ENCODE data around the gene S100A7A.
"Not testable (repeated sequence)": the region's sequence is repeated elsewhere in the genome, so short reads cannot be mapped to it uniquely, and the experiment has no call there.

S100A7A gene

DNA sequence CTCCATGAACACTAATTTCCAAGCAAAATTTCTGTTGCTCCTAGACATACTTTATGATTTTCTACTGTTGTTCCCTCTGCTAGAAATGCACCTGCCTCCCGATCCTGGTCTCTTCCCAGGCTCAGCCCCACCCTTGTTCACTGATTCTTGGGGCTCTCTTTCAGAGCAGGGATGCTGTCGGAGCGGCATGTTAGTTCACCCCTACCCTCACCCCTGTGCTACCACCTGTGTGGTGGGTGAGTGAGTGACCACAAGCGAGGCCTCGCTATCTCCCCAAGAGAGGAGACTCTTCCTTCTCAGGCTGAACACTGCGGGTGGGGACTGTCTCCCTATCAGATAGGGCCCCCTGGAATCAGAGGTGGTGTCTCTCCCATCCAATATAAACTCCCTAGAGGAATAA is 20.5 kb upstream of the S100A7A start:
- no peak for DNase-seq

GRCh38 chr1:153396461-153396860 is 19.9 kb upstream of the S100A7A start:
- DNase-seq = no peak

DNA sequence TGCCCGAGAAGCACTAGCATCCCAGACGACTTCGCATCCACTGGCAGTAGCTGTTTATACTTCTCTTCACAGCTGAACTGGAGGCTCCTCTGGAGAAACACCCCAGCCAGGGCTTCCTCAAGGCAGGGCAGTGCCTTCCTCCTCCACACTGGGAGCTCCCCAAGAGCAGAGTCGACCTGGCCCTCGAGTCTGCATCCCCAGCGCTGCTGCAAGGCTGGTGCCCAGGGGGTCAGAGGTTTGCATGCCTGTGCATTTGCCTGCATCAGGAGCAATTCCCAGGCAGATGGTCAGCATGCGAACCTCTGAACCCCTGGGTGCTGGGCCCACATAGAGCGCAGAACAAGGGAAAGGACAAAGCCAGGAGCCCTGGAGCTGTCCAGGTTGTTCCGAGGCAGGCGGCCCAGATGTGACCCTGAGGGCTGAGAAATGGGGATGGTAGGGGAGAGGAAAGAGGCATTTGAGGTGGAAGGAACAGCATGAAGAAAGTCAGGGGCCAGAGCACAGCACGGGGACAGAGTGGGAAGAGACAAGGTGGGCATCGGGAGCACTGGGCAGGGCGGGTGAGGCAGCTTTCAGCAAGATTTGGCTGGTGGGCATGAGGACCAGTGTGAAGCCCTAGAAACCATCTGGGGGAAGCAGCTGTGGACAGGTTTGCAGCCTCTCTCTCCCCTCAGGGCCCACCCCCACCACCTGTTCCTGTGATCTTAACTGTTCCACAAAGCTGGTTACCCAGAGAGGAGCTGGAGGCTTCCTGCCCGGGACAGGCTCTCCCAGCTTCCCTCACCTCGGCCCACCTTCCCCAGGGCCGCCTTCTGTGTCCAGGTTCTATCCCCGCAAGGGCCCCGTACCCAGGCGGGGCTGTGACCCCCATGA is 19.0 kb upstream of the S100A7A start:
- DNase-seq = no peak

- DNase-seq = no peak
These were observed 18.2 kb upstream of the S100A7A start for GRCh38 chr1:153397924-153398651.

DNA sequence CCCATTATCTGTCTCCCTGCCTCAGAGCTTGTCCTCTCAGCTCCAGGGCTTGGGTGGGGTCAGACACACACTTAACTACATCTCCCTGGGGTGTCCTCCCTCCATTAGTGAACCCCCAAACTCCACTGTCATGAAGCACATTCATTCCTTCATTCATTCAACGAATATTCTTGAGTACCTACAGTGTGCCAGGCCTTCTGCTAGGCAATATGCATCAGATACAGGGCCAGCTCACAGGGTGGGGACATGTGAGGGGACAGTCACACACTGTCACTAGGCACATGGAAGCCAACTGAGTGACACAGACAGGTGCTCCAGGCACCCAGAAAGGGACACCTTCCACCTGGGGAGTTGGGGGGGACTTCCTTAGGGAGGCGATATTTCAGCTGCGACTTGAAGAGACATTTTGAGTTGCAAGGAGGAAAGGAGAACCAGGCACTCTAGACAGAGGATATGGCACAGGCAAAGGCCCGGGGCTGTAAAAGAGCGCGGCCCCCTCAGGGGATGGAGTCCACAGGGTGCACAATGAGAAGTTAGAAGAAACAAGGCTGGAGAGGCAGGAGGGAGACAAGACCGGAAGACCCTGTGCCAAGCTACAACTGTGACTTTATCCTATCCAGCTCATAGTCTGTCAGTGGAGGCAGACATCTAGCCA is 16.8 kb upstream of the S100A7A start:
- DNase-seq = no peak

DNA sequence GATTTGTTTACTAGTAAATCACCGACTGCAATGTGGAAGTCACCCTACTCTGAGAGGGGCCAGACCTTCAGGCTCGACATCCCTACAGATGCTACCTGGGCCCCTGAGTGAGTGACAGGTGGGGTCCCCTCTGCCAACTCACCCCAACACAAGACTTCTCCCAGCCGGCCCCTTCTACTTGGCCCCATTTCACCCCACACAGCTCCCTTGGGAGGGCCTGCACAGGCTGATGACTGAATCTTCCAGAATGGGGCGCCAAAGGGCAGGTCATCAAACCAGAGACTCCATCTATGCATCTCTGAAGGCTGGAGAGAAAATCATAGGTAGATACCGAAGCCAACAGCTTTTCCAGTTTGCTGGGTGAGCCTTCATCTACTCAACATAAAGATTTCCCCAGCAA is 16.1 kb upstream of the S100A7A start:
- DNase-seq = no peak

GRCh38 chr1:153401461-153401860 is 14.9 kb upstream of the S100A7A start:
- DNase-seq = no peak

DNA sequence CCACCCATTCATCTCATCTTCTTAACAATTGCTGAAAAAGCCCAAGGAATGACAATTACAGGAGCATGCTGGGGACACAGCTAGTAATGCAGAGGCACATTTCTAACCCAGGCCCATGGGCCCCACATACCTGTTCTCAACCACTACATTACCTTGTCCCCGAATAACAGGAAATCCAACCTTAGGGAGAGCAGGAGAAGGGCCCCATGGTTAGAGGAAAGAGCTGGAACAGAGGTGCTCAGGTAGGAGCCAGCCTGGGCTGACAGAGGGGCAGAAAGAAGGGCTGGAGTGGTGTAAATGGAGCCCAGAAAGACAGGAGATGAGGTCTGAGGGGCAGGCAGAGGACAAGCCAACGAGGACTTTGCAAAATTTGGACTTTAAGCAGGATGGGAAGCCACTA is 14.1 kb upstream of the S100A7A start:
- no peak for DNase-seq

DNA sequence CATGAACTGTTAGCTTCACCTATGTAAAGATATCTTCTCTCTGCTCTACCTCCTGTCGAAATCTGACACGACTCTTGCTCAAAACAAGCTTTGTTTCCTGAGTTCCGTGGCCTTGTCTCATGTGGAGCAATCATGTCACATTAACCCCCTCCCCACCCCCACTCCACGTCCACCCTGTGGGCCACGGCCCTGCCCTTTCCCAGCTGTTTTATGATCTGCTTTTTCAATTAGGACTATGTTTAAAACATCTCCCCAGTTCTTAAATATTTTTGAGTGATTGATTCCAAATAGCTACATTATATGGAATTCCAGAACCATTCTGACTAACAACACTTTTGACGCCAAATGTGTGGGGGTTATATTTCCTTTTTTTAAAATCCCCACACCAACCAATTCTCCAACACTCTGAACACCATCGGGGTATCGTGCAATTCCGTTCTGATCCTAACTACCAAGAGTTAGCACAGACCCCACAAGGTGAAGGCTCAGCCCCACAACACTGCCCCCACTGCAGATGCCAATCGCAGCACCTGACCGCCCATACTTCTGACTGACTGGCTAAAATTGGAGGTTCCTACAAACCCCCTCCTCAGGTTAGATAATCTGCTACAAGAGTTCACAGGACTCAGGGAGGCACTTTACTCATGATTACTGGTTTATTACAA is 12.8 kb upstream of the S100A7A start:
- DNase-seq = no peak

GRCh38 chr1:153404086-153404635 is 12.2 kb upstream of the S100A7A start:
- no peak for DNase-seq

- peak in 3 of 4 experiments; percentile 7 to 28 (median 7) for DNase-seq
These were observed 11.6 kb upstream of the S100A7A start for GRCh38 chr1:153404768-153405167.

GRCh38 chr1:153405825-153406599 is 10.3 kb upstream of the S100A7A start:
- DNase-seq = not testable (repeated sequence)

DNA sequence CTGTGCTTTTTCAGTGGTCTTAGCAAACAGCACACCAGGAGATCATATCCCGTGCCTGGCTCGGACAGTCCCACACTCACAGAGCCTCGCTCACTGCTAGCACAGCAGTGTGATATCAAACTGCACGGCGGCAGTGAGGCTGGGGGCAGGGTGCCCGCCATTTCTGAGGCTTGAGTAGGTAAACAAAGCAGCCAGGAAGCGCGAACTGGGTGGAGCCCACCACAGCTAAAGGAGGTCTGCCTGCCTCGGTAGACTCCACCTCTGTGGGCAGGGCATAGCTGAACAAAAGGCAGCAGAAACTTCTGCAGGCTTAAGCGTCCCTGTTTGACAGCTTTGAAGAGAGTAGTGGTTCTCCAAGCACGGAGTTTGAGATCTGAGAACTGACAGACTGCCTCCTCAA is 9.0 kb upstream of the S100A7A start:
- not testable (repeated sequence) for DNase-seq

GRCh38 chr1:153413961-153414360 is 2.4 kb upstream of the S100A7A start:
- not testable (repeated sequence) for DNase-seq

DNA sequence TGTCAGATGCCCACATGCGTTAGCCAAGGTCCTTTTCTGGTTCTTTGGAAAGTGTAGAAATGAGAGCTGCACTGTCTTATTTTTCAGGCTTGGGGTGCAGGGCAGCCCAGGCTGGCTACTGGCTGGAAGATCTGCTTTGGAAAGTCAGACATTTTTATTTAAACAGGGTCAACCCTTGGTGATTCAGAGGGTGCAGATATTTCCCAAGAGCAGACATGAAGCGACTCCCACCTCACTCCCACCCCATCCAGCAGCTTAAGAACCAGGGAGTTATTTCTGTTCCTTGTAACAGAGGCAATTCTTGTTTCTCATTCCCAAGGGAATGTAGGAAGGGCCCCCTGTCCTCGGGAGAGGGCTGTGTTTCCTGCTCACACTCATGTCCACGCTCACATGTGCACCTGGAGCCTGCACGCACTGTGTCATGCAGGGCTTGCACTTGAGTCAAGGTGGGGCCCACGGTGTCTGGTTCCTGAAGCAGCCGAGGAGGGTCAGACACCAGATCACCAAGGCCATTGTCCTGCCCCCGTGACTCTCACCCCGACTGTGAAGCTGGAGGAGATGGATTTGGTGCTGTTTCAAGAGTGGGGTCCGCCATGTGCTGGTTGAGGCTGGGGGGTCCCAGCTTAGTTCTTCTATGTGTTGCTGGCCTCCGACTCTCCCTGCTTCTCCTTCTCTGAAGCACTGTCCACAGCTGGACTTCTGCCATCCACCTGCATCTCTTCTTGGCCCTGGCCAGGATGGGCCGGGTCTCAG is 992 bp downstream of the S100A7A start:
- no peak for DNase-seq

DNA sequence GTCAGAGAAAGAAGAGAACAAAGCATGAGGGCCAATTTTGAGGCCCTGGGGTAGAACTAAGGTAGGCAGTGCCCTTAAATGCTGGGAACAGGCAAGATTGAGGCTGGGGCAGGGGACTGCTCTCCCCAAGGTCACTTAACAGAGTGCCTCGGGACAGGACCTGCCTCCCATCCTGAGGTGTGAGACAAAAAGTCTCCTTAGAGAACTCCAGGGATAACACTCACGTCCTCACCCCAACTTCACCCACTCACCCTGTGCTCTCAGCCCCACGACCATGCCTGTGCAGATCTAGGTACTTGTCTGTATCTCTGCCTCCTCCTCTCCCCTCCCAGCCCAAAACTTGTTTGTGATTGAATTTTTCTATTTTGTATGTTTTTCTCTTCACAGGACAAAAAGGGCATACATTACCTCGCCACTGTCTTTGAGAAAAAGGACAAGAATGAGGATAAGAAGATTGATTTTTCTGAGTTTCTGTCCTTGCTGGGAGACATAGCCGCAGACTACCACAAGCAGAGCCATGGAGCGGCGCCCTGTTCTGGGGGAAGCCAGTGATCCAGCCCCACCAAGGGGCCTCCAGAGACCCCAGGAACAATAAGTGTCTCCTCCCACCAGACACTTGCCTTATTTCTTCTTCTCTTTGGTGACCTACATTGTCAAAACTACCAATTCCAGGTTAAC is 2.6 kb downstream of the S100A7A start:
- not testable (repeated sequence) for DNase-seq

- DNase-seq = not testable (repeated sequence)
These were observed 3.1 kb downstream of the S100A7A start for GRCh38 chr1:153419436-153419793.

- DNase-seq = no peak
These were observed 4.0 kb downstream of the S100A7A start for GRCh38 chr1:153420306-153420705.

DNA sequence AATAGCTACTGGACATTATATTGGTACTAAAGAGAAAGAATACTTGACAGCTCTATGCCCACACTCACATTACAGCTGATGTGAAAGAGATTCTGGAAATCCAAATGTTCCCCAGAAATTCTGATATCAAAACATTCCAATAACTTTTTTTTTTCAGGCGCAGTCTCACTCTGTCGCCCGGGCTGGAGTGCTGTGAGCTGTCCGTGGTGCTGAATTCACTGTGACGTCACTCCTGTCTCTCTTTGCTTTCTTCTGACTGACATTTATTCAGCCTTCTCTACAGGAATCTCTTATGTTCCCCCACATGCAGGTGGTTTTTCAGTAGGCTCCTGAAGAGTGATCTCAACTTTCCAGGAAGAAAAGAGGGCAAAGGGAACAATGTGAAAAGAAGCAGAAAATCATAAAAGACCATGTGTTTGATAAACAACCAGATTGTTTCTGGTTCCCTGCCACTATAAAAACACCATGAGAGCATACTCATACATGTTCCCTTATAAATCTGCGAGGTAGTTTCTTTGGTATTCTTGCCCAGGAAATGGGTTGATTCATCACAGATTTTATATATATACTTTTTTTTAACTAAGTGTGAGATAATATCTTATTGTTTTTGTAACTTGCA is 6.2 kb downstream of the S100A7A start:
- DNase-seq = peak in 3 of 4 experiments; percentile 9 to 49 (median 35)

DNA sequence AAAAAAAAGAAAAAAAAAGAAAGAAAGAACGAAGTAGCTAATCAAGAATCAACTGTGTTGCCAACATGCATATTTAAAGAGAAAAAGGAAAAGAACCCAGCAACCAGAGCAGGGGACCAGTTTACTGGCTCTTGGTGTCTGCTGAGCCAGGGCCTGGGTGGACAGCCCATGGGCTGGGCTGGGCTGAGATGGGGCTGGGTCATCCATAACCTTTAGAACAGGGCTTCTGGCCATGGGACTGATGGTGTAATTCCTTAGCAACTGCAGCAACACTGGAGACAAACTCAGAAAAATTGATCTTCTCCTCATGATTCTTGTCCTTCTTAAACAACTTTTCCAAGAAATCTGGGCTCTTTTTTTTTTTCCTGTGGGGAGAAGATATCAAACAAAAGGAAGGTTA is 10.5 kb downstream of the S100A7A start:
- DNase-seq = no peak

Data from activated naive CD4-positive, alpha-beta T cell (primary cell).